HCT116 (cell line): ENCODE data around the gene RTN4RL1. TPM values are rescaled to one million over a fixed set of nuclear protein-coding genes. Genes with fewer than 3 reads are reported as not detected.

Source experiments
- ATAC-seq: fragments of 200-7000 bp; cut with Tn5 transposase; 2 replicates; pipeline ENCODE4 v1.9.1; 2020; ENCODE audit warnings: mild to moderate bottlenecking, moderate library complexity
- BruUV-seq: library from RNA; stranded (reverse); fragments of 400-500 nt; replicated peaks from 2 replicates; lab custom pipeline; 2021; lab: Mats Ljungman, UMichigan
- CTCF ChIA-PET: fragments of 300-600 bp; sonication (Branson Sonifier 250); formaldehyde crosslinking; loops from one replicate; lab custom pipeline; 2021; ENCODE audit warnings: antibody characterized with exemption; lab: Charles Lee
- POLR2A ChIA-PET: fragments of 300-600, 350-600 bp; sonication (Branson Sonifier 250); formaldehyde crosslinking; loops from one replicate; lab custom pipeline; 2021; ENCODE audit warnings: antibody characterized with exemption; lab: Charles Lee
- RAD21 ChIA-PET, 2 experiments: fragments of 300-600 bp; sonication (Branson Sonifier 250); formaldehyde crosslinking; loops; one replicate each; lab custom pipeline; 2023; ENCODE audit warnings: low total read pairs in 2 of 2; ENCODE audit not compliant: uncharacterized antibody in 2 of 2, unreplicated experiment in 2 of 2, low non-redundant PET in 1 of 2; lab: Charles Lee
- DNase-seq: peaks from one replicate; pipeline ENCODE4 v3.0.0-alpha.2; 2010; ENCODE audit warnings: low read depth, low spot score
- H2AFZ ChIP-seq: fragments of 200-600 bp; shearing (Covaris generic), sonication (generic); 2 replicates; pipeline ENCODE4 v1.6.1; 2017; ENCODE audit warnings: low read depth, mixed run types, mixed read lengths, antibody characterized with exemption, low read length; ENCODE audit not compliant: poor library complexity, severe bottlenecking
- H3K27ac ChIP-seq: 2 replicates; pipeline ENCODE4 v1.5.1; 2012; ENCODE audit warnings: low read depth, low read length
- H3K27me3 ChIP-seq: fragments of 200-600 bp; sonication (generic); 2 replicates; pipeline ENCODE4 v1.6.1; 2016; ENCODE audit warnings: mixed run types, low read length, mixed read lengths; ENCODE audit not compliant: insufficient read depth
- H3K36me3 ChIP-seq, 2 experiments: fragments of 200-500 bp in 1 of 2; fragments of 200-600 bp in 1 of 2; sonication (Bioruptor generic) in 1 of 2; sonication (generic) in 1 of 2; 2 replicates each; pipeline versions ENCODE4 v1.5.1 to v1.6.1; 2014 to 2016; ENCODE audit warnings: low read length in 2 of 2, inconsistent platforms in 1 of 2, mixed read lengths in 1 of 2, mixed run types in 1 of 2; ENCODE audit not compliant: insufficient read depth in 2 of 2, control insufficient read depth in 1 of 2
- H3K4me1 ChIP-seq, 2 experiments: fragments of 200-600 bp in 1 of 2; sonication (generic) in 1 of 2; 2 replicates each; pipeline versions ENCODE4 v1.5.1 to v1.6.1; 2012 to 2017; ENCODE audit warnings: low read length in 2 of 2, inconsistent platforms in 1 of 2, mild to moderate bottlenecking in 1 of 2, mixed read lengths in 1 of 2, mixed run types in 1 of 2, moderate library complexity in 1 of 2; ENCODE audit not compliant: insufficient read depth in 2 of 2, control insufficient read depth in 1 of 2
- H3K4me2 ChIP-seq: fragments of 200-600 bp; sonication (generic); 2 replicates; pipeline ENCODE4 v1.6.1; 2017; ENCODE audit warnings: mixed run types, low read length, mixed read lengths
- H3K4me3 ChIP-seq, 2 experiments: fragments of 200-600 bp in 1 of 2; sonication (generic) in 1 of 2; replicated peaks in 1 of 2; 2 replicates each; pipeline ENCODE4 v1.5.1; 2011 to 2016; ENCODE audit warnings: low read length in 2 of 2, control low read depth in 1 of 2, low read depth in 1 of 2, mild to moderate bottlenecking in 1 of 2, mixed read lengths in 1 of 2, mixed run types in 1 of 2
- H3K79me2 ChIP-seq: fragments of 200-600 bp; sonication (generic); 2 replicates; pipeline ENCODE4 v1.6.1; 2017; ENCODE audit warnings: mild to moderate bottlenecking, mixed run types, low read length, moderate library complexity, mixed read lengths; ENCODE audit not compliant: insufficient read depth
- H3K9ac ChIP-seq: fragments of 200-600 bp; sonication (generic); 2 replicates; pipeline ENCODE4 v1.6.1; 2016; ENCODE audit warnings: low read length, mixed read lengths
- H3K9me2 ChIP-seq: fragments of 200-600 bp; sonication (generic), shearing (Covaris generic); 2 replicates; pipeline ENCODE4 v1.6.1; 2017; ENCODE audit warnings: mixed run types, mild to moderate bottlenecking, moderate library complexity; ENCODE audit not compliant: insufficient read depth
- H3K9me3 ChIP-seq, 2 experiments: fragments of 200-500 bp in 1 of 2; fragments of 200-600 bp in 1 of 2; sonication (Bioruptor generic) in 1 of 2; sonication (generic) in 1 of 2; 2 replicates each; pipeline ENCODE4 v1.6.1; 2014 to 2017; ENCODE audit warnings: low read length in 2 of 2, mixed read lengths in 2 of 2, inconsistent platforms in 1 of 2, low read depth in 1 of 2, mild to moderate bottlenecking in 1 of 2, mixed run types in 1 of 2, moderate library complexity in 1 of 2; ENCODE audit not compliant: control insufficient read depth in 1 of 2, insufficient read depth in 1 of 2
- H4K20me1 ChIP-seq: fragments of 200-600 bp; sonication (generic), shearing (Covaris generic); 2 replicates; pipeline ENCODE4 v1.6.1; 2017; ENCODE audit warnings: mixed run types, mild to moderate bottlenecking, moderate library complexity; ENCODE audit not compliant: insufficient read depth
- CBX3 ChIP-seq: IDR thresholded peaks from 2 replicates; pipeline ENCODE4 v1.6.1; 2012; ENCODE audit warnings: low read depth
- EGR1 ChIP-seq: IDR thresholded peaks from 2 replicates; pipeline ENCODE4 v1.6.1; 2012; ENCODE audit warnings: low read depth
- ELF1 ChIP-seq: IDR thresholded peaks from 2 replicates; pipeline ENCODE4 v1.6.1; 2012; ENCODE audit warnings: low read depth, borderline replicate concordance
- FOSL1 ChIP-seq: IDR thresholded peaks from 2 replicates; pipeline ENCODE4 v1.6.1; 2012; ENCODE audit warnings: low read depth
- JUND ChIP-seq: IDR thresholded peaks from 2 replicates; pipeline ENCODE4 v1.6.1; 2012
- MAX ChIP-seq: IDR thresholded peaks from 2 replicates; pipeline ENCODE4 v1.6.1; 2012
- POLR2A ChIP-seq: IDR thresholded peaks from 2 replicates; pipeline ENCODE4 v1.7.0; 2011; ENCODE audit warnings: borderline replicate concordance; ENCODE audit not compliant: insufficient read depth, insufficient read length; ENCODE audit errors: extremely low read depth
- POLR2AphosphoS5 ChIP-seq: IDR thresholded peaks from 2 replicates; pipeline ENCODE4 v1.6.1; 2011; ENCODE audit warnings: mild to moderate bottlenecking, low read depth, low read length, moderate library complexity
- RAD21 ChIP-seq: IDR thresholded peaks from 2 replicates; pipeline ENCODE4 v1.6.1; 2012; ENCODE audit warnings: low read depth, mild to moderate bottlenecking
- REST ChIP-seq: IDR thresholded peaks from 2 replicates; pipeline ENCODE4 v1.6.1; 2012; ENCODE audit warnings: low read depth
- SP1 ChIP-seq: IDR thresholded peaks from 2 replicates; pipeline ENCODE4 v1.6.1; 2012; ENCODE audit warnings: low read depth
- SRF ChIP-seq: IDR thresholded peaks from 2 replicates; pipeline ENCODE4 v1.6.1; 2012; ENCODE audit warnings: low read depth
- TCF7L2 ChIP-seq: IDR thresholded peaks from 2 replicates; pipeline ENCODE4 v1.7.0; 2011; ENCODE audit warnings: borderline replicate concordance, inconsistent platforms; ENCODE audit not compliant: insufficient read depth, insufficient read length; ENCODE audit errors: extremely low read depth
- YY1 ChIP-seq: IDR thresholded peaks from 2 replicates; pipeline ENCODE4 v1.6.1; 2011; ENCODE audit warnings: low read length, low read depth, moderate library complexity, mild to moderate bottlenecking; ENCODE audit not compliant: insufficient replicate concordance; ENCODE audit errors: extremely low read depth
- ZFX ChIP-seq: fragments of 450-650 bp; IDR thresholded peaks from 2 replicates; pipeline ENCODE4 v1.6.1; 2017
- ZNF274 ChIP-seq: fragments of 200-500 bp; sonication (Bioruptor generic); IDR thresholded peaks from 2 replicates; pipeline ENCODE4 v1.6.1; 2014; ENCODE audit warnings: mild to moderate bottlenecking, low read depth, low read length, inconsistent platforms
- intact Hi-C: fragments of 100-400 bp; cut with micrococcal nuclease; formaldehyde crosslinking; loops from 2 replicates; pipeline ENCODE4 v1.10.0; 2022
- total RNA-seq: library from RNA; stranded (reverse); gene quantifications from one replicate; pipeline ENCODE4 v1.2.1, GENCODE V29; 2021; ENCODE audit not compliant: unreplicated experiment
- TF ChIP-seq, protein P1 (sequence below), 3 experiments: fragments of 200-600 bp in 1 of 3; sonication (generic) in 1 of 3; IDR thresholded peaks in 2 of 3; conservative IDR thresholded peaks in 1 of 3; 2 replicates each; pipeline ENCODE4 v1.5.1; 2012 to 2017; ENCODE audit warnings: low read depth in 2 of 3, low read length in 2 of 3, antibody characterized with exemption in 1 of 3, borderline replicate concordance in 1 of 3, control low read depth in 1 of 3, mild to moderate bottlenecking in 1 of 3, mixed read lengths in 1 of 3, mixed run types in 1 of 3, moderate library complexity in 1 of 3; ENCODE audit not compliant: insufficient read depth in 1 of 3

RTN4RL1 gene
- total RNA-seq, 1 experiment from 2014 or later, result 3.7 TPM

- no peaks in the 10 kb centered on the region for H3K9me2 ChIP-seq
- DNase-seq, result no peak
- peaks cover 7 to 9% of the 10 kb centered on the region in 2 experiments; a peak in 2 of 4 replicates for H3K4me1 ChIP-seq
- no peak overlapping the region for H3K9ac ChIP-seq
- no peaks in the 10 kb centered on the region for H3K9me3 ChIP-seq
- H2AFZ ChIP-seq, result no peak overlapping the region
- no peak overlapping the region for H3K27ac ChIP-seq
- H4K20me1 ChIP-seq, result no peaks in the 10 kb centered on the region
- H3K4me3 ChIP-seq, result no peak overlapping the region
- RAD21 ChIA-PET, result no interaction called here
- no peak for TF ChIP-seq POLR2AphosphoS5
- TF ChIP-seq ZFX, result no peak
- TF ChIP-seq MAX, result no peak
- no peak for TF ChIP-seq JUND
- no peak for TF ChIP-seq TCF7L2
- TF ChIP-seq POLR2A, result no peak
- TF ChIP-seq SP1, result no peak
- TF ChIP-seq EGR1, result no peak
- no peak for TF ChIP-seq FOSL1
- TF ChIP-seq, protein P1, sequence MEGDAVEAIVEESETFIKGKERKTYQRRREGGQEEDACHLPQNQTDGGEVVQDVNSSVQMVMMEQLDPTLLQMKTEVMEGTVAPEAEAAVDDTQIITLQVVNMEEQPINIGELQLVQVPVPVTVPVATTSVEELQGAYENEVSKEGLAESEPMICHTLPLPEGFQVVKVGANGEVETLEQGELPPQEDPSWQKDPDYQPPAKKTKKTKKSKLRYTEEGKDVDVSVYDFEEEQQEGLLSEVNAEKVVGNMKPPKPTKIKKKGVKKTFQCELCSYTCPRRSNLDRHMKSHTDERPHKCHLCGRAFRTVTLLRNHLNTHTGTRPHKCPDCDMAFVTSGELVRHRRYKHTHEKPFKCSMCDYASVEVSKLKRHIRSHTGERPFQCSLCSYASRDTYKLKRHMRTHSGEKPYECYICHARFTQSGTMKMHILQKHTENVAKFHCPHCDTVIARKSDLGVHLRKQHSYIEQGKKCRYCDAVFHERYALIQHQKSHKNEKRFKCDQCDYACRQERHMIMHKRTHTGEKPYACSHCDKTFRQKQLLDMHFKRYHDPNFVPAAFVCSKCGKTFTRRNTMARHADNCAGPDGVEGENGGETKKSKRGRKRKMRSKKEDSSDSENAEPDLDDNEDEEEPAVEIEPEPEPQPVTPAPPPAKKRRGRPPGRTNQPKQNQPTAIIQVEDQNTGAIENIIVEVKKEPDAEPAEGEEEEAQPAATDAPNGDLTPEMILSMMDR (IDR thresholded peaks at IDR 0.05 in 2 of 3, conservative IDR thresholded peaks at IDR 0.05 in 1 of 3; ENCODE audit: borderline replicate concordance in 1 of 3, insufficient read depth in 1 of 3, low read depth in 2 of 3, low read length in 2 of 3), result no peak
- TF ChIP-seq RAD21, result no peak
- no peak for TF ChIP-seq REST
- TF ChIP-seq ELF1, result no peak
- TF ChIP-seq ZNF274, result no peak
- no peak for TF ChIP-seq SRF
- TF ChIP-seq CBX3, result no peak
- TF ChIP-seq YY1, result no peak
- TF ChIP-seq, all 23 proteins: peak for 0
- intact Hi-C loops, result no loop called here
- ATAC-seq, result no peak
- H3K4me2 ChIP-seq, result no peak overlapping the region
- ChIA-PET POLR2A (no interaction called here), CTCF (no interaction called here)
- no peaks in the 10 kb centered on the region for H3K27me3 ChIP-seq
- BruUV-seq, result no TSS peak
- no peaks in the 10 kb centered on the region for H3K79me2 ChIP-seq
- no peaks in the 10 kb centered on the region for H3K36me3 ChIP-seq
These were observed 22.3 kb downstream of the RTN4RL1 start for GRCh38 chr17:2002767-2003329.
